GM18520 (cell line): ENCODE results near the gene ITIH4.

Experiments used
- ATAC-seq: cut with Tn5 transposase; IDR thresholded peaks from one replicate; pipeline ENCODE4 v1.9.1; 2021; ENCODE audit not compliant: unreplicated experiment

The ITIH4 gene

GRCh38 chr3:52805270-52806039, 25.0 kb downstream of the ITIH4 start:
- ATAC-seq = no peak

DNA sequence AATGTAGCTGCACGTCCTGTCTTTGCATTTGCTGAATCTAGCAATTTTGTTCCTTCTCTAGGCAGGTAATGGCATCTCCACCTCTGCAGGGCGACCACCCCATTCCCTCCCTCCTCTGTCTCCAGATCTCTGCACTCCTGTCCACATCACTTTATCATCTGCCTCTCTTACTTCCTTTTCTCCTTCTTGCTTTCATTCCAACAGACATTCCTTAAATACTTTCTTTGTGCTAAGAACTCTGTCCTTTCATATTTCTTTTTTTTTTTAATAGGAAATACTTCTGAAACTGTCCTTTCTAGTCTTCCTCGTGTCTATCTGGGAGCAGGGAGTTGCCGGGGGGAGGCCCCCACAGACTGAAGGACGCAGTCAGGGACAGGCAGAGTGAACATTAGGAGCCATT, 28.6 kb downstream of the ITIH4 start:
- ATAC-seq = no peak

DNA sequence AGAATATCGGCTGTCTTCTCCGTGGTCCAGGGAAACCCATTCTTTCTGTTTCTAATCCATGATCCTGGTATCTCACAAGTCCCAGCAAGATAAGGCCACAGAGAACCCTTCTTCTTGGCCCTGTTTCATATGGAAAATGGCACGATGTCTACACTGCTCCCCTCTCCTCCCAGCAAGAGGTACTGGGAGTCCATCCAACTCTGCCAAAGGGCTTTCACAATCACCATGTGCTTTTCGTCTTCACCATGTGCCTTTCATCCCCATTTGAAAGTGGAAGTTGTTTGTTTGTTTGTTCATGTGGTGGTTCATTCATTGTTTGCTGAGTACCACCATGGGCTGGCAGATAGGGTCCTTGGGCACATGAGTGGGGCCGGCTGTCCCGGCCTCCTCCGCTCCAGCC, 30.4 kb downstream of the ITIH4 start:
- no peak for ATAC-seq

DNA sequence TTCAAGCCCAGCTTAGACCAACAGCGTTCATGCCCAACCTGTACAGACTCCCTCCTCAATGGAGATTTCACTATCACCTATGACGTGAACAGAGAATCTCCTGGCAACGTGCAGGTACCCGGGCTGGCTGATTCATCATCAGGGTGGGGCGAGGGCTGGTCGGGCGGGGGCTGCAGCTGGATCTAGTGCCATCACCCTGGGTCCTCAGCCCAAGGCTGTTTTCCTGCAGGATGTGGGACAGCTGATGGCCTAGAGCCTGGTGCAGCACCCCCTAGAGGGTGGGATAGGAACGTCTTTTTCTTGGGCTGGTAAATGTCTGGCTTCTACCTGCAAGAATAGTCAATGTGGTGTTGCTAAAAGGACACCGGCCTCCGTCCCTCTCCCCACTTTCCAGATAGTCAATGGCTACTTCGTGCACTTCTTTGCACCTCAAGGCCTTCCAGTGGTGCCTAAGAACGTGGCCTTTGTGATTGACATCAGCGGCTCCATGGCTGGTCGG, 31.4 kb downstream of the ITIH4 start:
- no peak for ATAC-seq

- no peak for ATAC-seq
Observed at GRCh38 chr3:52798376-52798977, 32.0 kb downstream of the ITIH4 start.

GRCh38 chr3:52796411-52796810, 34.1 kb downstream of the ITIH4 start:
- ATAC-seq = no peak

DNA sequence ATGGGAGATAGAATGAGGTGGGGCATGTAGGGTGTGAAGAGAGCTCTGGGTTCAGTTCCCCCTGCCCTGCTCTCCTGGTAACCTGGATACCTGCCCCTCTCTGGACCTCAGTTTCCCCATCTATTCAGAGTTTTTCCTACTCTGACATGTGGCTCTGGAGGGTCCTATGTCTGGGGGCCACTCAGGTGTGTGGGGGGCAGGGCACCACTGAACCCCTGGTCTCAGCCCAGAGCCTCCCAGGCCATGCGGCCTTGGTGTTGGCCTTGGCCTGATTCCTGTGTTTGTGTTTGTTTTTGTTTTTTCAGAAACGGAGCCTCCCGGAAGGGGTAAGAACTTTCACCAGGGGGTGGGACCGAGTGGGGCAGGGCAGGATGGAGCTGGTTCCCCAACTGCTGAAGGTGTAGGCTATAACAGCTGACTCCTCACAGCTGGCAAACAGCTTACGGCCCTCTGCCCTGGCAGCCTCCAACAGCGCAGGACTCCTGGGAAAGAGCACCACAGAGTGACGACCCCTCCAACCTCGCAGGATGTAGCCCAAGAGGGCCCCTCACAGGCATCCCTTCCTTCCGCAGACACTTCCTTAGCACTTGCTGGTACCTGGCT, 35.1 kb downstream of the ITIH4 start:
- no peak for ATAC-seq

DNA sequence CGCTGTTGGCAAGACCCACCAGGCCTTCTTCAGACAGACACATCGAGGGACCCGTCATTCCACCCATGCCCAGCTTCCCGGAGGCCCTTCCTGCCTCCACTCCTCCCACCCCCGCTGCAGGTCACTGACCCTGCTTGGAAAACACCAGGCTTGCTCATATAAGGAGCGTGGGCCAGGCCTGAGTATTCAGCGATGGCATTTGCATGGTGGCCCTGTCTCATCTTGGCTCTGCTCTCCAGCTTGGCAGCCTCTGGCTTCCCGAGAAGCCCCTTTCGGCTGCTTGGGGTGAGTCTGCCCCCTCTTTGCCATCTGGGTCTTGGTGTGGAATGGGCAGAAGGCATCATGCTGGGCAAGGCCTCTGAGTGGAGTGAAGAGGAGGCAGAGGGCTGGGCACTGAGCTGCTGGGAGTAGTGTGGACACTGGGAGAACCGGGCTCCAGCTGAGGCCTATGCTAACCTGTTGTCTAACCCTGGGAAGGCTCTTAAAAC, 35.8 kb downstream of the ITIH4 start, which contains the start of gene ITIH3:
Gene ITIH3 (plus strand): TSS at position 185 of the 488 bp plus-strand sequence. CDS start 8 bp downstream, at position 193.
- ATAC-seq = no peak

DNA sequence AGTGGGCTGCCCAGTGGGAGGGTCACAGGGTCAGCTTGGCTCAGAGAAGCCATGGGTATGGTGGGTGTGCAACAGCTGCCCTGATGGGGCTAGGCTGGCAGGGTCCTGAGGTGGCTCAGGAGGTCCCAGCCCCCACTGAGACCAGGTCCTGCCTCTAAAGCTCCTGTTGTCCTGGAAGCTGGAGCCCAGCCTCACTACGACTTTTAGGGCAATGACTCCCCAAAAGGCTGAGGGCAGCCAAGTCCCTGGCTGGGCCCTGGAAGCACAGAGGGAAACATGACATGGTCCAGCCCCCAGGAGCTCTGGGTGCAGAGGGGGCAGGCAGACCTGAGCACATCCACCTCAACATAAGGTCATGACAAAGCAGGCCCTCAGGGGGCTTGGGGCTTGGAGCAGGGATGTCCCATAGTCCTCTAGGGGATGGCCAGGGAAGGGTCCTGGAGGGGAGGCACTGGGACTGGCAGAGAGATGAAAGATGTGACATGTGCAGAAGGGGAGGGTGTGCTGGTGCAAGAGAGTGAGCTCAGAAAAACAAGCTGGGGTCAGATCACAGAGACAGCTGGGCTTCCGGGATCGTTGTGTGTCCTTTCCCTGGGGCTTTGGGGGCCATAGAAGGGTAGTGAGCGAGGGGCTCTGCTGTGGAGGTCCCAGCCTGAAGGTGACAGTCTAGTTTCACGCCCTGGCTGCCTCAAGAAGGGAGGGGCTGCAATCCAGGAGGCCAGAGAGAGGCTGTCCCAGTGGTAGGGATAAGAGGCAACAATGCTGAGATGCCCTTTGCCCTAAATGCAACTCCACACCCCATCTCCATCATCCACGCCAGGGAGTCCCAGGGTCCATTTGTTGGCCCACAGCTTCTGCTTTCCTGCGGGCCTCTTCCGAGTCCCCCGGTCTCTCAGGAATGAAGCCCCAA, 36.5 kb downstream of the ITIH4 start:
- no peak for ATAC-seq

DNA sequence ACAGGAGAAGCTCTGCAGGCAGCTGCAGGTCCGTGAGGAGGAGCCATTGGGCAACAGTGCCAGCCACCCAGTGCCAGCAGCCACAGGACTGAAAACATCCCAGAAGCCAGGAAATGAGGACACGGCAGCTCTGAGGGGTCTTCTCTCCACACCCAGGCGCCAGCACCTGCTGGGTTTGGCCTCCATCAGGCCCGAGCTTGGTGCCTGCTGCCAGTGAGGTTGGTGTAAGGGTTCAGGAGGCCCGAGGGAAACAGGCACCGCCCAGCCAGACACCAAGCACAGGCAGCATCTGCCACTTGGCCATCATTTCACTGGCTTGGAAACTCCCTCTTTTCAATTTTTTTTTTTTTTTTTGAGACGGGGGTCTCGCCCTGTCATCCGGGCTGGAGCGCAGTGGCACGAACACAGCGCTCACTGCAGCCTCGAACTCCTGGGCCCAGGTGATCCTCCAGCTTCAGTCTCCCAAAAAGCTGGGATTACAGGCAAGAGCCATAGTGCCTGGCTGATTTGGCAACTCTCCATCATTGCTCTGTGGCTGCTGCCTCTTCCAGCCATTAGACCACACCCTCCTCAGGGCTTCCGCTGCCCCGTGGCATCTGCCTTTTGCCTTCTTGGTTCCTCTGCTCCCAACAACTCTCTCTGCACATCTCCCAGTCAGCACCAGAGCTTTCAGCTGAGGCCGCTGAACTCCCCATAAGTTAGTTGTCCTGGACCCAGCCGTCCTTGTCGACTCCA, 37.3 kb downstream of the ITIH4 start:
- no peak for ATAC-seq

DNA sequence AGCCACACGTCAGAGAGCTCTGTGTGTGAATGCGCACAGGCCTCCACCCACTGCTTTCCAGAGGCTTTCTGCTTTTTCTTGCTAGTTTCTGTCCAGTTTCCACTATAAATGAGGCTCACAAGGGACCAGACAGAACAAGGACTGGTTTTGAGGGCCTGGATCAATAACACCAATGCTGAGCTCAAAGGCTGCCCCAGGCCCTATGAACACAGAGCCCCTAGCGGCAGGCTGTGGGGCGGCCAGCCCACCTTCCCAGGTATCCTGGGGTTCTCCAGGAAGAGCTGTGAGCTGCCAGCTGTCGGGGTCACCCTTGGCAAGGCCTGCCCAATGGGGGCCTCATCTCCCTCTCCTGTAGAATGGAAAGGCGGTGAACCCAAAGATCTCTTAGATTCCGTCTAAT, 38.1 kb downstream of the ITIH4 start:
- no peak for ATAC-seq

GRCh38 chr3:52791928-52792327, 38.5 kb downstream of the ITIH4 start:
- no peak for ATAC-seq

DNA sequence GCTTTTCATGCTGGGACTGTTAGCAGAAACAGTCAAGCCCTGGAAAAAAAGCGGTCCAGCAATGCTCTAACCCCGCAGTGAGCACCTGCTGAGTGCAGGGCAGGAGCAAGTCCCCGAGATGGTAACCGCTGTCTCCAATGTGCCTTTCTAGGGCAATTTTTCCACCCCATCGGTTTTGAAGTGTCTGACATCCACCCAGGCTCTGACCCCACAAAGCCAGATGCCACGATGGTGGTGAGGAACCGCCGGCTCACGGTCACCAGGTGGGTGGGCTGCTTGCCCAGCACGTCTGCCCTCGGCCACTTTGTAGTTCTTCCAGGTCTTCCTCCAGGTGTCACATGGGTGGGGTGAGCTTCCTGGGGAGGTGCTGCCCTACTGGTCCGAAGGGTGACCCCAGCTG, 39.1 kb downstream of the ITIH4 start:
- ATAC-seq = no peak

GRCh38 chr3:52790741-52791140, 39.7 kb downstream of the ITIH4 start:
- no peak for ATAC-seq

DNA sequence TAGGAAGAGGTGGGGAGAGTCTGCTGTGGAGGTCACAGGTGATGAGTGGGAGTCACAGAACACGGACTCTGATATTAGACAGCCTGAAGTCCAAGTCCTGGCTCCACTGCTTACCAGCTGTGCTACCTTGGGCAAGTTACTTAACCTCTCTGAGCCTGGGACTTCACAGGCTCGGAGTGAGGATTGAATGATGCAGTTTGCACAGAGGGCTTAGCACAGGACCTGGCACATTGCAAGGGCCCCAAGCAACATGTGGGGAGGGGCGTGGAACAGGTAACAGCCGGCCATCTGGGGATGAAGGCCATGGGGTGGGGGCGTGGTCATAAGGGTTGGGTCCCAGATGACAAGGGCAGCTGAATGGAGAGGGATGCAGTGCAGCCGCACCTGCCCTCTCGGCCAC, 40.1 kb downstream of the ITIH4 start:
- ATAC-seq = no peak

DNA sequence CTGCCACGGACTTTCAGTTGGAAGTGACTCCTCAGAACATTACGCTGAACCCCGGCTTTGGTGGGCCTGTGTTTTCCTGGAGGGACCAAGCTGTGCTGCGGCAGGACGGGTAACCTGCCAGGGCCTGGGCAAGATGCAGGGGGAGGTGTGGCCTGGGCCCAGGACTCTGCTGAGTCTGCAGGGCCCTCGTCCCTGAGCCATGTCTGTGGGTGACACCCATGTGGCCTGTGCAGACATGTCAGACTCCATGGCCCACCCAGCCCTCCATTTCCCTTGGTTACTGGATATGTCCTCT, 40.8 kb downstream of the ITIH4 start:
- no peak for ATAC-seq

DNA sequence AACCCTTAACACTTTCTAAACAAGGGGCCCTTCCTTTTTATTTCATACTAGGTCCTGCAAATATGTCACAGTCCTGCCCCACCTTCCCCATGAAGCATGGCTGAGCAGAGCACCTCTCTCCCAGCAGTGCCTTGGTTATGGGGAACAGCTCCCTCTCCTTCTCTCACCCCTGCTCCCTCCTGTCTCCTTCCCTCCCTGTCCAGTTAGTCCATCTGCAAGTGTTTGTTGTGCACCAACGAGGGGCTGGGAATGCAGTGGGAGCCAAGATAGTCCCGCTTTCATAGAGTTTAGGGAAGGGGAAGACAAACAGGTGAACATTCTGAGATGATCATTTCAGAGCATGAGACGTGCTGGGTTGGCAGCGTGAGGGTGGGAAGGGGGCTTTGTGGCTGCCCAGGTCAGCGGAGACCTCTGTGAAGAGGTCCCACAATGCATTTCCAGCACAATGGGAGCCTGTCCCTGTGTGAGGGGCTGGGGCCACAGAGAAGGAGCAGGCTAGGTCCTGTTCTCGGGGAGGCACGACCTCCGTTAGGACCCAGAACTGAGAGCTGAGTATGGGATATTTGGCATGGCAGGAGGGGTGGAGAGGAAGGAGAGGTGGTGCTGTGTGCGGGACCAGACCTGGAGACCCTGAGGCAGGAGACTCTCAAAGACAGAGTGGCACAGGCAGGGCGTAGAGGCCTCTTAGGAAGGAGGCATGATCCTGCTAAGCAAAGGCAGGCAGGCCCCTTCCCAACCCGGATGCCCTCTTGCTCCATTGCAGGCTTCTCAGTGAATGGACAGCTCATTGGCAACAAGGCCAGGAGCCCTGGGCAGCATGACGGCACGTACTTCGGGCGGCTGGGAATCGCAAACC, 41.4 kb downstream of the ITIH4 start:
- ATAC-seq = no peak

DNA sequence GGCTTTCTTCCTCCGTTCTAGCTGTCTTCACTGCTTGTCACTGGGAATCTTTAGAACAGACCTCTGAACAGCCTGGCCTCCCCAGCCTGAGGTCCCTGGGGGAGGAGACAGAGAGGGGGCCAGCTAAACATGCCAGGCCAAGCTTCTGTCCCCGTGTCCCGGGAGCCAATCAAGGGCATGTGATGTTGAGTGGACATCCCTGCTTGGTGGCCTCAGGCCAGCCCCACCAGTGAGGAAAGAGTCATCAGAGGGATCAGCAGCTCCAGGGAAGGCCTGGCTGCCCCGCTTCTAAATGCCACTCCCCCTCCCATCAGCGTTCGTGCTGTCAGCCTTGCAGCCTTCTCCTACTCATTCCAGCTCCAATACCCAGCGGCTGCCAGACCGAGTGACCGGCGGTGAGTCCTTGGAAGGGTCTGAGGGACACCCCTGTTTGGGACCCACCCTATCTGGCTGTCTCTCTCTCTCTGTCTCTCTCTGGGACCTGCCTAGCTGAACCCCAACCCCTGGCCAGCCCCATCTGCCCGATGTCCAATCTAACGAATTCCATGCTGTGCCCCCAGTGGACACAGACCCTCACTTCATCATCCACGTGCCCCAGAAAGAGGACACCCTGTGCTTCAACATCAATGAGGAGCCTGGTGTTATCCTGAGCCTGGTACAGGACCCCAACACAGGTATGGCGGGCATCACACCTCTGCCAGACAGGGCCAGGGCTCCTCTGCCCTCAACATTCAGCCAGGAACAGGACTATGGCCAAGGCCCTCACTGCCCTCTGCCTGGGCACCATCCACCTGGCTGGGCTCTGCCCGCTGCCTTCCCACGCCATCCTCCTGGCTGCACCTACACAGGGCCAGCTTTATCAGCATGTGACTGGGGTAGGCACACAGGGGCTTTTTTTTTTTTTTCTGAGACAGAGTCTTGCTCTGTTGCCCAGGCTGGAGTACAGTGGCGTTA, 42.5 kb downstream of the ITIH4 start:
- ATAC-seq = no peak
